ENCODE measurements around the gene CKMT1A.
"Not testable (repeated sequence)": the region's sequence is repeated elsewhere in the genome, so short reads cannot be mapped to it uniquely, and the experiment has no call there.

CKMT1A gene

GRCh38 chr15:43746903-43747309 is 53.2 kb downstream of the CKMT1A start:
- not testable (repeated sequence) for DNase-seq (ENCODE audit: low read depth in 2 of 3, low spot score in 1 of 3)

- no peak for DNase-seq (ENCODE audit: low read depth in 2 of 3, low spot score in 1 of 3)
These were observed 54.7 kb downstream of the CKMT1A start for GRCh38 chr15:43748376-43748775.
